HG02885 (cell line): ENCODE measurements around the gene SAA1.

Source experiments
- ATAC-seq: cut with Tn5 transposase; IDR thresholded peaks from one replicate; pipeline ENCODE4 v1.9.1; 2021; ENCODE audit warnings: mild to moderate bottlenecking; ENCODE audit not compliant: unreplicated experiment, poor library complexity

The SAA1 gene

GRCh38 chr11:18265949-18266348 lies at the start of gene SAA1:
SAA1 (plus strand) TSS chr11:18266264; CDS start chr11:18266888, 624 bp downstream.
- no peak for ATAC-seq

GRCh38 chr11:18221274-18221876 lies 44.7 kb upstream of the SAA1 start:
- no peak for ATAC-seq

DNA sequence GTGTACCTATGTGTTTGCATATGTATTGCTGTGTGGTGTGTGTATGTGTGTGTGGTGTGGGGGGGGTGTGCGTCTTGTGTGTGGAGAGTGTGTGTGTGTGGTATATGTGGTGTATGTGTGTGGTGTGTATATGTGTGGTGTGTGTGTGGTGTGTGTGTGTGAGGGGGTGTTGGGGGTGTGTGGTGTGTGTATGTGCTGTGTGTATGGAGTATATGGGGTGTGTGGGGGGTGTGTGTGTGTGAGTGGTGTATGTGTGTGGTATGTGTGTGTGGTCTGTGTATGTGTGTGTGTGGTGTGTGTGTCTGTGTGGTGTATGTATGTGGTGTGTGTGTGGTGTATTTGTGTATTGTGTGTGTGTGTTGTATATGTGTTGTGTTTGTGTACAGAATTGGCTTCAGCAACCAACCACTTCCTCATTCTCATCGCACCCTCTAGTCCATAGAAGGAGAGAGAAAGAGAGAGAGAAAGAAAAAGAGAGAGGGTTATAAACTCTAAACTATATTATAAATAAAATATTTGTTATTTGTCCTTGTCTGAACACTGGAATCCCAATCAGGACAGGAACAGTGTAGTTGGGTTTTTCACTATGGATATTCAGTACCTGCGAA lies 43.1 kb upstream of the SAA1 start:
- no peak for ATAC-seq

GRCh38 chr11:18223591-18224387 lies 42.3 kb upstream of the SAA1 start:
- no peak for ATAC-seq

DNA sequence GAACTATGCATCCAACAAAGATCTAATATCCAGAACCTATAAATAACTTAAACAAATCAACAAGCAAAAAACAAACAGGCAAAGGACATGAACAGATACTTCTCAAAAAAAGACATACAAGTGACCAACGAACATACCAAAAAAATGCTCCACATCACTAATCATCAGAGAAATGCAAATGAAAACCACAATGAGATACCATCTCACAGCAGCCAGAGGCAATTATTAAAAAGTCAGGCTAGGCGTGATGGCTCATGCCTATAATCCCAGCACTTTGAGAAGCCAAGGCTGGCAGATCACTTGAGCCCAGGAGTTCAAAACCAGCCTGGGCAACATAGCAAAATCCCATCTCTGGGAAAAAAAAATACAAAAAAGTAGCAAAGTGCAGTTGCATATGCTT lies 40.2 kb upstream of the SAA1 start:
- peak; percentile 35 for ATAC-seq

- ATAC-seq = peak; percentile 94
These were observed 36.6 kb upstream of the SAA1 start for GRCh38 chr11:18229501-18229900.

DNA sequence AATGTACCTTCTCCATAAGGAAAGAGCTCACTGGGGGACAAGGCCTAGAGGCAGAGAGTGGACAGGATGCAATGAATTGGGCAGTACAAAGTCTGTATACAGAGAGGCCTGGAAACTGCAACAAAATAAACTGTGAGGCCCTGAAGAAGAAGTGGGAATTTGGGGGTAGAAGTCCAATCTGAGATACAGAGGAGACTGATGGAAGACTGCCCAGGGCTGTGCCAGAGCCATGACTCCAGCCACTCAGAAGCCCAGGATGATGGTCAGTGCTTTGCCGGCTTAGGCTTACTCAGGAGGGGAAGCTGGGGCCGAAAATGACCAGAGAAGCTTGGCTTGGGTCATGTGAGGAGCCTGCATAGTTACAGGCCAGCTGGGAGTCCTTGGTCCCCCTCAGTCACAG lies 35.2 kb upstream of the SAA1 start:
- ATAC-seq = no peak

GRCh38 chr11:18233912-18234311 lies 32.2 kb upstream of the SAA1 start:
- no peak for ATAC-seq

- no peak for ATAC-seq
These were observed 30.4 kb upstream of the SAA1 start for GRCh38 chr11:18235394-18236334.

DNA sequence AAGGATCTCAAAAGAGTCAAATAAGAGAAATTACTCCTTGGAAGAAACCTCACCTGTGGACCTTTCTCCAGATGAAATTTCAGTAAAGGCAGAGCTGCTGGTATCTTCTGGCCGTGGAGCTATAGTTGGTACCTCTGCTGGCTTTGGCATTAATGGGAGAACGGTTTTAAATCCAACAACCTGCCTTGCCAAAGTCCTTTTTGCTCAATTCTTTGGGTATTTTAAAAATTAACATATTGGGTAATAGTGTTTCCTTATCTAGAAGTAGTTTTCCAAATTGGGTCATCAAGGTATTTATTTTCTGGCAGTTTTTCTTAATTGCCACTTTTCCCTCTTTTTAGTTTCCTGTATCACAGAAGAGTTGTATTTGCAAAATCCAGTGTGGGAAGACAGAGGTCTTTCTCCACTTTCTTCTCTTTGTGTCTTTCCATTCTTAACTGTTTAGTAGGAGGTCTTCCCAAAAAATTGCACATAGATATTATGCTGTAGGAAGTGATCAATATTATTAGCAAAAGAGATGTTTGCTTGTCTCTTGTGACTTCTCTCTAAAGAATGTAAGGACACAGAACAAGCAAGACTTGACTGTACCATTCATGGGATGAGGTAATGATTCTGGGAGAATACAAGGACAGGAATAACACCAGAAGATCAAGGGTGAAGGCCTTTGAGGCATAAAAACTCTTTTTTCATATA lies 29.3 kb upstream of the SAA1 start, which contains the start of gene SAA4:
Gene SAA4 (minus strand): TSS at position 139 of the 693 bp plus-strand sequence. CDS start 876 bp downstream, outside the sequence.
- ATAC-seq = no peak

DNA sequence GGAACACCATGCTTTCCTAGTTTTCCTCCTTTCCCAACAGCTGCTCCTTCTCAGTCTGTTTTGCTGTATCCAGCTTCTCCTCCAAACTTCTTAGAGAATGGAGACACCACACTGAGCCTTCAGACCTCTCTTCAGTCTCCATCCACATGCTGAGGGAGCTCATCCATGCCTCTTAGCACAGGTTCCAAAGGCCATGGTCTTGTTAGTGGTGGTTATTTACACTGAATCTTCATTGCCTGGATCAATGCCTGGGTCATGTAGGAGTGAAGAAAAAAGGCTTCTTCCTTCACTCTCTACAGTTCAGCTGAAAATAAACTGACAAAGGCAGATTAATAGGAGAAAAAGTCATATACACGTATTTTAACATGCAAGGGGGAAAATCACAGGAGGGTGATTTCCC lies 26.4 kb upstream of the SAA1 start:
- no peak for ATAC-seq

- ATAC-seq = no peak
These were observed 22.2 kb upstream of the SAA1 start for GRCh38 chr11:18243783-18244362.

- ATAC-seq = no peak
These were observed 20.7 kb upstream of the SAA1 start for GRCh38 chr11:18245396-18245795.

- peak; percentile 79 for ATAC-seq
These were observed 19.5 kb upstream of the SAA1 start for GRCh38 chr11:18246379-18247190.

DNA sequence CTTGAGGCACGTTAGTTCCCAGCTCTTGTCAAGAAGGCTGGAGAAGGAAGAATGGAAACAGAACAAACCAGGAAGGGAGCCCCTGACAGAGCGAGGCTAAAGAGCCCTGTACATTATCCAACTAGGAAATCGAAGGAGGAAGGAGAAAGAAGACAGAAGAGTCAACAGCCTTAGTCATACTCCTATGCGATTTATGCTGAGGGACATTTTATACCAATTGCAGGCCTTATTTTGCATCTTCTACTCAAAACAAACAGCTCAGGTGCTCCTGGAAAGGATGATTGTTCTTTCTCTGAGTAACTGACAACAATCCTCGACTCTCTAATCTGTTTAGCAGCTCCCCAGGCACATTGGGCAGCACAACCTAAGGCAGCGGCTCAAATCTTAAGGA lies 18.9 kb upstream of the SAA1 start:
- ATAC-seq = peak; percentile 5

DNA sequence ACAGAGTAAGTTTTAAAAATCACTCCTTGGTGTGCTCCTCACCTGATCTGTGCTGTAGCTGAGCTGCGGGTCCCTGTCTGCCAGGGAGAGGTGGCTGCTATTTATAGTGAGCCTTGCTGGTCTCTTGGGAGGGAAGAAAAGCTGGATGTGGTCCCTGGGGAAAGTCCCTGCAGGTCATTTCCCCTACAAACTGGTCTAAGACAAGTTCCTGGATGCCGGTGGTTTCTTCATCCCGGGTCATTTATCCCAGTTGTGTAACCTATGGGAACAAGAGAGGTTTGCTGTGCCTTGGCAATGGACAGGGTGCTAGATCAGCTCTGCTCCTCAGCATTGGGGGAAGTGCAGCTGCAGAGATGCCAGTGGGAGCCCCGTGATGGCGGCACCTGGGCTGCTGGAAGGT lies 17.5 kb upstream of the SAA1 start, which contains the start of gene SAA2:
Gene SAA2 (minus strand): TSS at position 108 of the 400 bp plus-strand sequence. CDS start 657 bp downstream, outside the sequence.
- no peak for ATAC-seq

DNA sequence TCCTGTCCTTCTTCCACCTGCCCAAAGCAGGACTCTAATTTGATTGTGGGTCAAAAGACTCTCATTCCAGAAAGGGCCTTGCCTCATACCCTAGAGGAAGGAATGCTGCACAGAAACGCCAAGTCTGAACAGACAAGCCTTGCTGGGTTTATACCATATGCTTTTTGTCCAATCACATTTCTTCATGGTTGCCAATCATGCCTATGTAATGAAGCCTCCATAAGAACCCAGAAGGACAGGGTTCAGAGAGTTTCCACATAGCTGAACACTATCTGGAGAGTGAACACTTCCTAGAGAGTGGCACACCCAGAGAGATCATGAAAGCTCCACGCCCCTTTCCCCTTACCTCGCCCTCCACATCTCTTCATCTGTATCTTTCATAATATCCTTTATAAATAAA lies 12.8 kb upstream of the SAA1 start:
- no peak for ATAC-seq

DNA sequence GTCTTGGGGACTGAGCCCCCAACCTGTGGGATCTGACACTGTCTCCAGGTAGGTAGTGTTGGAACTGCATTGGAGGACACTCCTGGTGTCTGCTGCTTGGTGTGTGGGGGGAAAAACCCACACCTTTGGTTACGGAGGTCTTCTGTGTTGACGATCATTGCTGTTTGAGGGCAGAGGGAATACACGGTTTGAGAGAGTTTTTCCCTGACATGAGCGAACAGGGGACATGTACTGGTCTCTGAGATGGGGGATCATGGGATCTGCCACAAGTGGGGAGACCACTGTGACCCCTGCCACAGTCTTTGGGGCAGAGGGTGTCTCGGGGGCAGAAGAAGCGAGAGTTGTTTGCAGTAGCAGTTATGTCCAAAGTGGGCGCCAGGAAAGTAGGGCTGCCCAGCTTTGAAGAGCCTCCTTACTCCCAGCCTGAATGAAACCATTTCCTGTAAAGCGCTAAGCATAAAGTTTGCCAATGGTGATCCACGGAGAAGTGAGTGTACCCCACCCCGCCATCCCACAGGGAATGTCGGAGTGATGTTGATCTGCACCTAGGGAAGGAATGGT lies 12.2 kb upstream of the SAA1 start:
- no peak for ATAC-seq
